ENCODE data around the gene TRNT1.

GRCh38 chr3:3087716-3088465, 38.8 kb upstream of the TRNT1 start:
- TF ChIP-seq POLR2A (IDR thresholded peaks at IDR 0.05) = no peak
- TF ChIP-seq, protein P1, sequence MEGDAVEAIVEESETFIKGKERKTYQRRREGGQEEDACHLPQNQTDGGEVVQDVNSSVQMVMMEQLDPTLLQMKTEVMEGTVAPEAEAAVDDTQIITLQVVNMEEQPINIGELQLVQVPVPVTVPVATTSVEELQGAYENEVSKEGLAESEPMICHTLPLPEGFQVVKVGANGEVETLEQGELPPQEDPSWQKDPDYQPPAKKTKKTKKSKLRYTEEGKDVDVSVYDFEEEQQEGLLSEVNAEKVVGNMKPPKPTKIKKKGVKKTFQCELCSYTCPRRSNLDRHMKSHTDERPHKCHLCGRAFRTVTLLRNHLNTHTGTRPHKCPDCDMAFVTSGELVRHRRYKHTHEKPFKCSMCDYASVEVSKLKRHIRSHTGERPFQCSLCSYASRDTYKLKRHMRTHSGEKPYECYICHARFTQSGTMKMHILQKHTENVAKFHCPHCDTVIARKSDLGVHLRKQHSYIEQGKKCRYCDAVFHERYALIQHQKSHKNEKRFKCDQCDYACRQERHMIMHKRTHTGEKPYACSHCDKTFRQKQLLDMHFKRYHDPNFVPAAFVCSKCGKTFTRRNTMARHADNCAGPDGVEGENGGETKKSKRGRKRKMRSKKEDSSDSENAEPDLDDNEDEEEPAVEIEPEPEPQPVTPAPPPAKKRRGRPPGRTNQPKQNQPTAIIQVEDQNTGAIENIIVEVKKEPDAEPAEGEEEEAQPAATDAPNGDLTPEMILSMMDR (IDR thresholded peaks at IDR 0.05) = no peak

All from heart left ventricle (tissue), 13 donors.